Psoas muscle (tissue), 8 donors: ENCODE measurements around the gene MAP3K5. TPM values are rescaled to one million over a fixed set of nuclear protein-coding genes. Genes with fewer than 3 reads are reported as not detected.

Experiments
- ATAC-seq, 4 donors: fragments of 200-7000 bp; cut with Tn5 transposase; one replicate each; pipeline ENCODE4 v1.9.1; 2020; ENCODE audit warnings: moderate library complexity in 3 of 4, mild to moderate bottlenecking in 2 of 4
- DNase-seq, 2 donors: peaks; one replicate each; pipeline ENCODE4 v3.0.0-alpha.2; 2020
- H3K27ac ChIP-seq: fragments of 200-600 bp; one replicate; pipeline ENCODE4 v1.8.0; 2022
- H3K27me3 ChIP-seq, 3 donors: fragments of 200-600 bp in 1 of 3; one replicate each; pipeline versions ENCODE4 v1.6.1 to v1.8.0; 2013 to 2022; ENCODE audit warnings: low read length in 2 of 3, mild to moderate bottlenecking in 2 of 3, moderate library complexity in 1 of 3; ENCODE audit not compliant: insufficient read depth in 3 of 3
- H3K36me3 ChIP-seq, 2 donors: fragments of 200-600 bp in 1 of 2; one replicate each; pipeline versions ENCODE4 v1.6.1 to v1.8.0; 2013 to 2022; ENCODE audit warnings: low read depth in 1 of 2, mild to moderate bottlenecking in 1 of 2, moderate library complexity in 1 of 2; ENCODE audit not compliant: insufficient read depth in 1 of 2
- H3K4me1 ChIP-seq: fragments of 200-600 bp; one replicate; pipeline ENCODE4 v1.8.0; 2022
- H3K4me3 ChIP-seq: fragments of 200-600 bp; one replicate; pipeline ENCODE4 v1.8.0; 2022; ENCODE audit warnings: mild to moderate bottlenecking
- H3K9me3 ChIP-seq: fragments of 200-600 bp; one replicate; pipeline ENCODE4 v1.8.0; 2022
- WGBS, 3 donors: extraction: QIAGEN DNeasy Blood & Tissue Kit; methylation state at CpG; one replicate each; pipeline versions ENCODE4 v1.1.6 to v1.1.7; 2013; 5-methylcytosine and 5-hydroxymethylcytosine counted together
- intact Hi-C, 2 donors: fragments of 100-400 bp; cut with DNase I; formaldehyde crosslinking; loops; one replicate each; pipeline versions ENCODE4 v1.11.0 to v1.14.2; 2022
- polyA plus RNA-seq, 3 donors: library from polyadenylated mRNA; stranded (reverse); fragments of 200-250 nt; gene quantifications; one replicate each; pipeline ENCODE4 v1.2.3, GENCODE V29; 2013
- total RNA-seq, 4 donors: library from RNA; stranded (reverse); fragmentation: NEBNext Ultra II Directional in 2 of 4; extraction: Animal tissue kit (Norgen Biotek cat#: 25700) in 2 of 4; gene quantifications; one replicate each; pipeline versions ENCODE4 v1.2.1 to v1.2.4, GENCODE V29; 2021 to 2023
- TF ChIP-seq, protein P1 (sequence below): fragments of 200-600 bp; IDR thresholded peaks from one replicate; pipeline ENCODE4 v1.8.0; 2022; ENCODE audit warnings: antibody characterized with exemption
- donor health status: healthy with polysubstance abuse.
- donor health status: DM: no; HTN: no; CAD: no; lungs with moderate emphysema.
- donor health status: Bipolar disorder and iron deficiency.
- donor health status: healthy.
- donor health status: DM: yes; HTN: yes; CAD: no.
- donor health status: DM: no; HTN: no; CAD: no.
- donor health status: DM: no; HTN: no; CAD: no.
- donor health status: DM: yes; HTN: yes; CAD: no.

Gene MAP3K5
- total and polyA plus RNA-seq, 7 donors: 0.91 to 8.3 (median 3.8) TPM

DNA sequence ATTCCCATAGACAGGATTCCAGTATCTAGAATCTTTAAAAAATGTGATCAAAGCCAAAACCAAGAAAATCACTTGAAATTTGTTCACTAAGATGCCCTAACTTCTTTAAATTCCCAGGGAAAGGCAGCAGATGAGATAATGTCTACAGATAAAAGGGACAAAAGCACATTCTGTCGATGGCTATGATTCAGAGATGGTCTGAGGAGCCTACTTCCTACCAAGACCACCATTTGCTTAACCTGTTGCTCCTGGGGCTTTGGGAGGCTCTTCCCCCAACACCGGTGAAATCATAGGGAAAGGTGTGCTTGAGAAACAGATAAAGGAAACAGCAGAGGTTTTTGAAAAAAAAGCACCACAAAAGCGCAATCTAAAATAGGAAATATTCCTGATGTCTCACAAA, 123.7 kb downstream of the MAP3K5 start:
- no peaks in the 10 kb centered on the region for H3K4me1 ChIP-seq
- TF ChIP-seq, protein P1, sequence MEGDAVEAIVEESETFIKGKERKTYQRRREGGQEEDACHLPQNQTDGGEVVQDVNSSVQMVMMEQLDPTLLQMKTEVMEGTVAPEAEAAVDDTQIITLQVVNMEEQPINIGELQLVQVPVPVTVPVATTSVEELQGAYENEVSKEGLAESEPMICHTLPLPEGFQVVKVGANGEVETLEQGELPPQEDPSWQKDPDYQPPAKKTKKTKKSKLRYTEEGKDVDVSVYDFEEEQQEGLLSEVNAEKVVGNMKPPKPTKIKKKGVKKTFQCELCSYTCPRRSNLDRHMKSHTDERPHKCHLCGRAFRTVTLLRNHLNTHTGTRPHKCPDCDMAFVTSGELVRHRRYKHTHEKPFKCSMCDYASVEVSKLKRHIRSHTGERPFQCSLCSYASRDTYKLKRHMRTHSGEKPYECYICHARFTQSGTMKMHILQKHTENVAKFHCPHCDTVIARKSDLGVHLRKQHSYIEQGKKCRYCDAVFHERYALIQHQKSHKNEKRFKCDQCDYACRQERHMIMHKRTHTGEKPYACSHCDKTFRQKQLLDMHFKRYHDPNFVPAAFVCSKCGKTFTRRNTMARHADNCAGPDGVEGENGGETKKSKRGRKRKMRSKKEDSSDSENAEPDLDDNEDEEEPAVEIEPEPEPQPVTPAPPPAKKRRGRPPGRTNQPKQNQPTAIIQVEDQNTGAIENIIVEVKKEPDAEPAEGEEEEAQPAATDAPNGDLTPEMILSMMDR: no peak
- ATAC-seq (no peak), DNase-seq (no peak)
- no peaks in the 10 kb centered on the region for H3K36me3 ChIP-seq
- no peak overlapping the region for H3K27ac ChIP-seq
- H3K4me3 ChIP-seq: no peak overlapping the region
- 90 to 92% (median 90%) methylated on average over 3 of the region's 3 CpGs for WGBS, 3 donors
- no peaks in the 10 kb centered on the region for H3K9me3 ChIP-seq
- H3K27me3 ChIP-seq: no peaks in the 10 kb centered on the region
- intact Hi-C loops: no loop called here

DNA sequence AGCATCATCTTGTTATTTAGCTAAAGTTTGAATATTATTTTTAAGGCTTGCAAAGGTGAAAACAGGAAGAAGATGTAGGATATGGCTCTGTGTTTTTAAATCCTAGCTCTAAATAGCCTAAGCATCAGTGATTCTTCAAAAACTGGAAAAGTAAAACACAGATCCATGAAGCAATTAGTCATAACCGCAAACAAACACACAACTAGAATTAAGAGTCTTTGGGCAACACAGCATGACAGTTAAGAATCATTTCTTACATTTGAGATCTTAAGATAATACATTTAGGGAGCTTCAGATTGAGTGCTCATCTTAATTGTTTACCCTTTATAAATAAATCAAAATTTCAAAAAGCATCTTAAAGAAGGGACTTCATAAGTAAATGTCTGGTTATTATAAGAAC, 126.2 kb downstream of the MAP3K5 start:
- 96 to 97% (median 97%) methylated on average over 1 of the region's 1 CpG for WGBS, 3 donors
- intact Hi-C loops: no loop called here
- no peaks in the 10 kb centered on the region for H3K27me3 ChIP-seq
- TF ChIP-seq, protein P1: no peak
- no peaks in the 10 kb centered on the region for H3K4me1 ChIP-seq
- no peak for DNase-seq
- no peaks in the 10 kb centered on the region for H3K9me3 ChIP-seq
- no peak for ATAC-seq
- no peaks in the 10 kb centered on the region for H3K36me3 ChIP-seq
- H3K4me3 ChIP-seq: no peak overlapping the region
- no peak overlapping the region for H3K27ac ChIP-seq

DNA sequence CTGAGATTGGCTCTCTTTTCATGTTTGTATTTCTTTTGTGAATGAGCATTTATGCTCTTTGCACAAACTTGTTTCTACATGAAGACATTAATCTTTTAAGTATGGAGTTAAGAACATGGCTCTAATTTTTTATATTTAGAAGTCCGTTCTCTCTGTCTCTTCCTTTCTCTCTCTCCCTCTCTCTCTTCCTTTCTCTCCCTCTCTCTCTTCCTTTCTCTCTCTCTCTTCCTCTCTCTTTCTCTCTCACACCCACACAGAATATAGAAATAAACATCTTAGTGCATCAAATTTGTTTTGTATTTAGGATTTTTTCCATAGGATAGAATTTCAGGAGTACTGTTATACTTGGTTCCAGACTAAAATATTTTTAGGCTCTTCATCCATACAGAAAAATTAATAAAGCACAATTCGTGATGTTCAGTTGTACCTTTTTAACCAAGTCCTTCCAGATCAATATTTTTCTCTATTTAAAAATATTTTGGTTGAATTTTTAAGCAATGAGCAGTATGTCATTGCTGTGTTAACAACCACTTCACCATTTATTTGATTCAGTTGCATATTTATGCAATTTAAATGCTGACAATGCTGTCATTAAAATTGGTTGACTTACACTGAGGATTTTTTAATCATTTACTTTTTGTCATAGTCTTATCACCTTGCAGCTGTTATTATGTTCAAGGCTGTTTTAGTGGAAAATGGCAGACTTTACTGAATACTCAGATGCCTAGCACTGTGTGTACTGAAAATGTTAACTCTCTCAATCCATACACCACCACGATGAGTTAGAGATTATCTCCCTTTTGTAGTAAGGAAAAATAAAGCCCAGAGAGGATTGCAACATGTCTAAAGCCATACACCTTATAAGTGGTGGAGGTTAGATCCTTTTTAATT, 129.7 kb downstream of the MAP3K5 start:
- no peaks in the 10 kb centered on the region for H3K27me3 ChIP-seq
- H3K27ac ChIP-seq: no peak overlapping the region
- no peaks in the 10 kb centered on the region for H3K4me1 ChIP-seq
- 81 to 86% (median 83%) methylated on average over 3 of the region's 3 CpGs for WGBS, 3 donors
- TF ChIP-seq, protein P1: no peak
- no peak for ATAC-seq
- no peak overlapping the region for H3K4me3 ChIP-seq
- DNase-seq: no peak
- peaks cover 0 to 3% of the 10 kb centered on the region in 2 donors for H3K36me3 ChIP-seq
- no peaks in the 10 kb centered on the region for H3K9me3 ChIP-seq
- intact Hi-C loops: no loop called here

DNA sequence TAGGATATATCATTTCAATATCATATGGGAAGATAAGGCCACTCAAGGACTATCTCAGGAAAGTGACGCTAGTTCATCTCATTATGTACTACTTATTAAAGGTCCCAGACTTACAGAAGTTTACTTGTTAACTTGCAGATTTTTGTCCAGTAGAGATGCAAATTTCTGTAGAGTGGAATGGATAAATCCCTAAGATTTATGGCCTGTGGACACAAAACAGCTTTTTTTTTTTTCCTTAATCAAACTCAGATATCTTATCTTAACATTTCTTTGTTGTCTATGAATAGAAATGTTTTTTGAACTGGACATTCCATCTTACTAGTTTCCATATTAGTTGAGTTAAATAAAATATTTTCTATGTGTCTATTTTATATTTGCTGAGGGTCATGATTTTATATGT, 131.6 kb downstream of the MAP3K5 start:
- H3K27me3 ChIP-seq: no peaks in the 10 kb centered on the region
- DNase-seq (no peak), ATAC-seq (no peak)
- no peaks in the 10 kb centered on the region for H3K4me1 ChIP-seq
- intact Hi-C loops: no loop called here
- no peaks in the 10 kb centered on the region for H3K9me3 ChIP-seq
- H3K4me3 ChIP-seq: no peak overlapping the region
- H3K27ac ChIP-seq: no peak overlapping the region
- WGBS, 3 donors: 95 to 99% (median 95%) methylated on average over 1 of the region's 1 CpG
- TF ChIP-seq, protein P1: no peak
- peaks cover 0 to 3% of the 10 kb centered on the region in 2 donors for H3K36me3 ChIP-seq
